GM12878 (cell line): ENCODE measurements around the gene AMN. TPM values are rescaled to one million over a fixed set of nuclear protein-coding genes. Genes with fewer than 3 reads are reported as not detected.

ENCODE experiments used
- ATAC-seq: fragments of 200-7000 bp; cut with Tn5 transposase; 3 replicates; pipeline ENCODE4 v1.9.1; 2020; ENCODE audit warnings: mild to moderate bottlenecking, moderate library complexity
- BruUV-seq: library from RNA; stranded (reverse); fragments of 400-500 nt; replicated peaks from 2 replicates; lab custom pipeline; 2021; lab: Mats Ljungman, UMichigan
- CTCF ChIA-PET: fragments of 300-600 bp; sonication (Branson Sonifier 250); formaldehyde crosslinking; extraction: SDS; loops from one replicate; lab custom pipeline; 2021; ENCODE audit warnings: inconsistent platforms; lab: Yijun Ruan, JAX
- POLR2A ChIA-PET: fragments of 350-600 bp; formaldehyde crosslinking; extraction: SDS; loops from one replicate; lab custom pipeline; 2021; ENCODE audit warnings: inconsistent platforms; lab: Charles Lee
- RAD21 ChIA-PET: fragments of 300-600 bp; sonication (Branson Sonifier 250); formaldehyde crosslinking; loops from one replicate; lab custom pipeline; 2023; ENCODE audit warnings: antibody characterized with exemption; ENCODE audit not compliant: unreplicated experiment; lab: Charles Lee
- SMC1A ChIA-PET: fragments of 300-600 bp; sonication (Branson Sonifier 250); formaldehyde crosslinking; loops from one replicate; lab custom pipeline; 2023; ENCODE audit not compliant: unreplicated experiment, uncharacterized antibody; lab: Charles Lee
- DNase-seq: peaks from one replicate; pipeline ENCODE4 v3.0.0-alpha.2; 2011; ENCODE audit warnings: low read depth, low spot score
- FAIRE-seq: peaks from 3 replicates; lab custom pipeline; 2011; peaks lifted over from hg19 to GRCh38; lab: Jason Lieb, UNC
- H2AFZ ChIP-seq: 2 replicates; pipeline ENCODE4 v1.6.0; 2011; ENCODE audit warnings: low read depth, low read length, control low read depth; ENCODE audit not compliant: control insufficient read depth
- H3K27ac ChIP-seq: 2 replicates; pipeline ENCODE4 v1.5.1; 2011; ENCODE audit warnings: control low read depth; ENCODE audit not compliant: control insufficient read depth, insufficient read depth
- H3K27me3 ChIP-seq, 2 experiments: replicated peaks in 1 of 2; 2 replicates each; pipeline versions ENCODE4 v1.6.0 to v1.6.1; 2011; ENCODE audit warnings: low read length in 1 of 2; ENCODE audit not compliant: control insufficient read depth in 2 of 2, insufficient read depth in 2 of 2
- H3K36me3 ChIP-seq, 2 experiments: 2 replicates each; pipeline ENCODE4 v1.5.1; 2011; ENCODE audit warnings: low read length in 1 of 2; ENCODE audit not compliant: control insufficient read depth in 2 of 2, insufficient read depth in 2 of 2
- H3K4me1 ChIP-seq: 2 replicates; pipeline ENCODE4 v1.6.1; 2011; ENCODE audit warnings: mild to moderate bottlenecking, low read length, moderate library complexity, mixed read lengths; ENCODE audit not compliant: control insufficient read depth, insufficient read depth
- H3K4me2 ChIP-seq: 2 replicates; pipeline ENCODE4 v1.6.0; 2011; ENCODE audit warnings: control low read depth; ENCODE audit not compliant: control insufficient read depth, insufficient read depth
- H3K4me3 ChIP-seq: fragments of 200-600 bp; sonication (generic); 2 replicates; pipeline ENCODE4 v1.5.1; 2016
- H3K79me2 ChIP-seq: 2 replicates; pipeline ENCODE4 v1.6.0; 2011; ENCODE audit warnings: low read length; ENCODE audit not compliant: control insufficient read depth, insufficient read depth
- H3K9ac ChIP-seq: 2 replicates; pipeline ENCODE4 v1.8.0; 2011; ENCODE audit warnings: low read length, control low read depth, mixed read lengths; ENCODE audit not compliant: control insufficient read depth, insufficient read depth
- H3K9me3 ChIP-seq: replicated peaks from 3 replicates; pipeline ENCODE4 v1.5.1; 2011; ENCODE audit warnings: mild to moderate bottlenecking, low read length; ENCODE audit not compliant: control insufficient read depth, insufficient read depth
- H4K20me1 ChIP-seq: 2 replicates; pipeline ENCODE4 v1.6.0; 2011; ENCODE audit not compliant: control insufficient read depth, insufficient read depth
- CEBPZ ChIP-seq: fragments of 150-350 bp; IDR thresholded peaks from 2 replicates; pipeline ENCODE4 v1.6.1; 2016; ENCODE audit warnings: low read depth, low read length
- EZH2 ChIP-seq: IDR thresholded peaks from 2 replicates; pipeline ENCODE4 v1.6.1; 2012; ENCODE audit warnings: low read depth, mild to moderate bottlenecking, control low read depth, inconsistent platforms, low read length, borderline replicate concordance; ENCODE audit not compliant: control insufficient read depth
- FOXM1 ChIP-seq: IDR thresholded peaks from 2 replicates; pipeline ENCODE4 v1.6.1; 2012; ENCODE audit warnings: low read depth, mild to moderate bottlenecking, inconsistent platforms, low read length, moderate library complexity
- HDAC2 ChIP-seq: fragments of 200-600 bp; sonication (generic); IDR thresholded peaks from 2 replicates; pipeline ENCODE4 v1.6.1; 2017
- HSF1 ChIP-seq: fragments of 150-350 bp; IDR thresholded peaks from 2 replicates; pipeline ENCODE4 v1.6.1; 2014; ENCODE audit warnings: mild to moderate bottlenecking, low read depth, low read length
- MXI1 ChIP-seq: fragments of 150-350 bp; IDR thresholded peaks from 2 replicates; pipeline ENCODE4 v1.6.1; 2011; ENCODE audit warnings: low read depth, mild to moderate bottlenecking, inconsistent platforms, low read length, improper control_type of control experiment
- POLR2AphosphoS5 ChIP-seq: IDR thresholded peaks from 2 replicates; pipeline ENCODE4 v1.6.1; 2011; ENCODE audit warnings: mild to moderate bottlenecking, low read length, inconsistent platforms
- SMARCA5 ChIP-seq: fragments of 450-650 bp; IDR thresholded peaks from 2 replicates; pipeline ENCODE4 v1.6.1; 2017; ENCODE audit warnings: mild to moderate bottlenecking
- TAF1 ChIP-seq: IDR thresholded peaks from 2 replicates; pipeline ENCODE4 v1.6.1; 2011; ENCODE audit warnings: mild to moderate bottlenecking, low read depth, low read length, borderline replicate concordance
- TCF12 ChIP-seq: IDR thresholded peaks from 2 replicates; pipeline ENCODE4 v1.6.1; 2011; ENCODE audit warnings: low read depth, mild to moderate bottlenecking, low read length
- ZBTB11 ChIP-seq: fragments of 450-650 bp; formaldehyde crosslinking; IDR thresholded peaks from 2 replicates; pipeline ENCODE4 v1.5.0; 2022; ENCODE audit warnings: mild to moderate bottlenecking, missing genetic modification characterization
- ZBTB40 ChIP-seq: fragments of 450-650 bp; IDR thresholded peaks from 2 replicates; pipeline ENCODE4 v1.6.1; 2016; ENCODE audit warnings: mild to moderate bottlenecking, moderate library complexity, borderline replicate concordance
- WGBS: methylation state at CpG from one replicate; pipeline ENCODE4 v1.1.6; 2016; ENCODE audit warnings: low lambda C conversion rate; ENCODE audit not compliant: insufficient replicate concordance, insufficient coverage; ENCODE audit errors: missing lambda C conversion rate; 5-methylcytosine and 5-hydroxymethylcytosine counted together
- in situ Hi-C: fragments of 300-500 bp; cut with MboI; formaldehyde crosslinking; loops from 9 replicates; pipeline ENCODE4 v1.14.3; 2018; ENCODE audit warnings: mixed read lengths
- intact Hi-C: fragments of 100-400 bp; cut with micrococcal nuclease; formaldehyde crosslinking; loops from one replicate; pipeline ENCODE4 v1.14.2; 2022; ENCODE audit not compliant: unreplicated experiment
- polyA plus RNA-seq, 11 experiments: library from polyadenylated mRNA; depleted of rRNA in 4 of 11; unstranded in 6 of 11; stranded (reverse) in 5 of 11; fragments of >200 nt; fragmentation: Nextera tagmentation in 4 of 11; fragmentation: Illumina TruSeq in 1 of 11; extraction: Ambion mirVana in 4 of 11; extraction: Trizol in 1 of 11; gene quantifications; 1 replicate in 1 of 11; 2 replicates in 10 of 11; pipeline versions ENCODE4 v1.2.1 to v1.2.3, GENCODE V29; 2011 to 2016; ENCODE audit warnings: inconsistent platforms in 2 of 11, missing spikeins in 2 of 11, low read depth in 1 of 11
- total RNA-seq, 4 experiments: library from RNA; depleted of rRNA in 3 of 4; stranded (reverse); fragments of >200 nt in 3 of 4; fragmentation: Illumina TruSeq in 1 of 4; extraction: Trizol in 1 of 4; gene quantifications; 2 replicates each; pipeline versions ENCODE4 v1.2.1 to v1.2.3, GENCODE V29; 2013 to 2021

AMN gene
- total and polyA plus RNA-seq, 10 of the 15 experiments (the other 5 are each of a cell fraction or from before 2014, with no cell fraction given), result 0.03 to 0.33 (median 0.11) TPM; not detected in 6

- no peak overlapping the region for H3K4me3 ChIP-seq
- H3K4me1 ChIP-seq, result no peaks in the 10 kb centered on the region
- no peak overlapping the region for H3K27ac ChIP-seq
- no peak overlapping the region for H3K9ac ChIP-seq
- WGBS, result 68% methylated on average over 11 of the region's 11 CpGs
- POLR2A ChIA-PET, result no interaction called here
- intact Hi-C loops, result no loop called here
- no peaks in the 10 kb centered on the region for H3K79me2 ChIP-seq
- SMC1A ChIA-PET, result no interaction called here
- H3K27me3 ChIP-seq, result no peaks in the 10 kb centered on the region
- DNase-seq (no peak), ATAC-seq (no peak), FAIRE-seq (no peak)
- BruUV-seq, result no TSS peak
- H2AFZ ChIP-seq, result no peak overlapping the region
- in situ Hi-C loops, result no loop called here
- H3K9me3 ChIP-seq, result no peaks in the 10 kb centered on the region
- peaks cover 21 to 26% of the 10 kb centered on the region in 2 experiments for H3K36me3 ChIP-seq
- CTCF ChIA-PET, result no interaction called here
- no peaks in the 10 kb centered on the region for H4K20me1 ChIP-seq
- H3K4me2 ChIP-seq, result no peak overlapping the region
- RAD21 ChIA-PET, result interaction anchor here (1.0 kb wide), 1 partner anchor 275 kb away, joined by 3 read pairs; no protein-coding TSS in a partner anchor
- TF ChIP-seq POLR2AphosphoS5 (no peak), FOXM1 (no peak), MXI1 (no peak), EZH2 (no peak), SMARCA5 (no peak), ZBTB40 (no peak), HSF1 (no peak), CEBPZ (no peak), TAF1 (no peak), TCF12 (no peak), ZBTB11 (CRISPR knock-in tag) (no peak), HDAC2 (no peak)
Measured at GRCh38 chr14:102969901-102970300, 47.4 kb downstream of the AMN start.
